Measurements from ENCODE around the gene DDB1.

Gene DDB1

GRCh38 chr11:61334434-61335354 lies 1.8 kb upstream of the DDB1 start:
- FAIRE-seq = no peak

GRCh38 chr11:61333550-61334433 lies 887 bp upstream of the DDB1 start:
- no peak for FAIRE-seq

- no peak for FAIRE-seq
These were observed 566 bp downstream of the DDB1 start for GRCh38 chr11:61332281-61332796.

- FAIRE-seq = no peak
These were observed 1.3 kb downstream of the DDB1 start for GRCh38 chr11:61331651-61332050.

- no peak for FAIRE-seq
These were observed 3.0 kb downstream of the DDB1 start for GRCh38 chr11:61329871-61330270.

- FAIRE-seq = no peak
These were observed 4.6 kb downstream of the DDB1 start for GRCh38 chr11:61328351-61328750.

- FAIRE-seq = no peak
These were observed 5.2 kb downstream of the DDB1 start for GRCh38 chr11:61327669-61328071.

GRCh38 chr11:61325649-61326414 lies 7.1 kb downstream of the DDB1 start:
- no peak for FAIRE-seq

- FAIRE-seq = no peak
These were observed 17.6 kb downstream of the DDB1 start for GRCh38 chr11:61315260-61315659.

GRCh38 chr11:61310749-61311148 lies 22.2 kb downstream of the DDB1 start:
- FAIRE-seq = no peak

- no peak for FAIRE-seq
These were observed 23.2 kb downstream of the DDB1 start for GRCh38 chr11:61309739-61310138.

- FAIRE-seq = no peak
These were observed 23.8 kb downstream of the DDB1 start for GRCh38 chr11:61309141-61309540.

GRCh38 chr11:61307354-61307753 lies 25.6 kb downstream of the DDB1 start:
- no peak for FAIRE-seq

GRCh38 chr11:61306221-61306620 lies 26.7 kb downstream of the DDB1 start:
- FAIRE-seq = no peak

- FAIRE-seq = no peak
These were observed 27.5 kb downstream of the DDB1 start for GRCh38 chr11:61305417-61305816.

- no peak for FAIRE-seq
These were observed 29.2 kb downstream of the DDB1 start for GRCh38 chr11:61303725-61304124.

- no peak for FAIRE-seq
These were observed 30.4 kb downstream of the DDB1 start for GRCh38 chr11:61302550-61302949.

- FAIRE-seq = no peak
These were observed 34.2 kb downstream of the DDB1 start for GRCh38 chr11:61298663-61299244.

- FAIRE-seq = no peak
These were observed 35.2 kb downstream of the DDB1 start for GRCh38 chr11:61297746-61298145.

GRCh38 chr11:61297341-61297740 lies 35.6 kb downstream of the DDB1 start:
- FAIRE-seq = peak; percentile 67

GRCh38 chr11:61295596-61295926 lies 37.3 kb downstream of the DDB1 start:
- no peak for FAIRE-seq
